K562 (cell line): ENCODE data around the gene ABLIM1. TPM values are rescaled to one million over a fixed set of nuclear protein-coding genes. Genes with fewer than 3 reads are reported as not detected.

ENCODE experiments used
- ATAC-seq: fragments of 200-7000 bp; cut with Tn5 transposase; 3 replicates; pipeline ENCODE4 v1.9.1; 2020; ENCODE audit warnings: moderate library complexity
- BruUV-seq: library from RNA; stranded (reverse); fragments of 400-500 nt; replicated peaks from 2 replicates; lab custom pipeline; 2021; lab: Mats Ljungman, UMichigan
- CTCF ChIA-PET: fragments of 300-600 bp; formaldehyde crosslinking; extraction: SDS; loops from one replicate; lab custom pipeline; 2021; ENCODE audit warnings: low intra/inter-chr PET ratio; lab: Yijun Ruan, JAX
- POLR2A ChIA-PET: fragments of 300-600, 350-650 bp; sonication (Branson Sonifier 250); formaldehyde crosslinking; extraction: SDS; loops from one replicate; lab custom pipeline; 2021; ENCODE audit warnings: antibody characterized with exemption, inconsistent platforms; lab: Yijun Ruan, JAX
- DNase-seq, 4 experiments: peaks; one replicate each; pipeline versions ENCODE4 v3.0.0 to v3.0.0-alpha.2; 2011 to 2018; ENCODE audit warnings: low spot score in 3 of 4, mixed read lengths in 3 of 4; ENCODE audit errors: extremely low read depth in 1 of 4
- FAIRE-seq: peaks from 2 replicates; lab custom pipeline; 2011; peaks lifted over from hg19 to GRCh38; lab: Jason Lieb, UNC
- H2AFZ ChIP-seq: 2 replicates; pipeline ENCODE4 v1.6.0; 2011; ENCODE audit warnings: low read depth, low read length, control low read depth, inconsistent platforms
- H3K27ac ChIP-seq: fragments of 200-600 bp; 3 replicates; pipeline ENCODE4 v1.8.0; 2011; ENCODE audit warnings: low read depth, mild to moderate bottlenecking, control low read depth, inconsistent platforms, low read length, moderate library complexity, mixed read lengths; ENCODE audit errors: extremely low read depth
- H3K27me3 ChIP-seq, 2 experiments: fragments of 300-600 bp in 1 of 2; 2 replicates in 1 of 2; 3 replicates in 1 of 2; pipeline versions ENCODE4 v1.6.0 to v1.8.0; 2011; ENCODE audit warnings: inconsistent platforms in 2 of 2, low read length in 2 of 2, mild to moderate bottlenecking in 1 of 2, mixed read lengths in 1 of 2, moderate library complexity in 1 of 2; ENCODE audit not compliant: control insufficient read depth in 2 of 2, insufficient read depth in 2 of 2
- H3K36me3 ChIP-seq: fragments of 300-600 bp; 3 replicates; pipeline ENCODE4 v1.8.0; 2011; ENCODE audit warnings: mild to moderate bottlenecking, low read length, inconsistent platforms; ENCODE audit not compliant: control insufficient read depth, insufficient read depth
- H3K4me1 ChIP-seq, 2 experiments: fragments of 200-600 bp in 1 of 2; replicated peaks in 1 of 2; 2 replicates in 1 of 2; 3 replicates in 1 of 2; pipeline versions ENCODE4 v1.5.1 to v1.8.0; 2011; ENCODE audit warnings: inconsistent platforms in 2 of 2, low read length in 2 of 2, mild to moderate bottlenecking in 1 of 2, mixed read lengths in 1 of 2, moderate library complexity in 1 of 2; ENCODE audit not compliant: control insufficient read depth in 2 of 2, insufficient read depth in 2 of 2
- H3K4me2 ChIP-seq: 2 replicates; pipeline ENCODE4 v1.6.1; 2011; ENCODE audit warnings: low read length, control low read depth, inconsistent platforms, mixed read lengths; ENCODE audit not compliant: insufficient read depth
- H3K4me3 ChIP-seq: fragments of 200-600 bp; sonication (generic), shearing (Covaris generic); 2 replicates; pipeline ENCODE4 v1.5.1; 2016; ENCODE audit warnings: control low read depth, inconsistent platforms
- H3K79me2 ChIP-seq: fragments of 200-600 bp; 3 replicates; pipeline ENCODE4 v1.8.0; 2011; ENCODE audit warnings: low read length, inconsistent platforms; ENCODE audit not compliant: control insufficient read depth, insufficient read depth
- H3K9ac ChIP-seq, 2 experiments: 2 replicates each; pipeline versions ENCODE4 v1.6.0 to v1.6.1; 2011; ENCODE audit warnings: low read depth in 2 of 2, low read length in 2 of 2, control low read depth in 1 of 2, inconsistent platforms in 1 of 2, mild to moderate bottlenecking in 1 of 2, mixed read lengths in 1 of 2; ENCODE audit not compliant: insufficient read depth in 1 of 2
- H3K9me1 ChIP-seq: one replicate; pipeline ENCODE4 v1.6.0; 2011; ENCODE audit warnings: inconsistent platforms, mild to moderate bottlenecking, low read length, moderate library complexity; ENCODE audit not compliant: control insufficient read depth, insufficient read depth
- H3K9me3 ChIP-seq: replicated peaks from 2 replicates; pipeline ENCODE4 v1.5.1; 2011; ENCODE audit warnings: low read depth, low read length, inconsistent platforms; ENCODE audit not compliant: control insufficient read depth, insufficient read depth
- H4K20me1 ChIP-seq: replicated peaks from 2 replicates; pipeline ENCODE4 v1.6.1; 2011; ENCODE audit warnings: low read length, inconsistent platforms, mixed read lengths; ENCODE audit not compliant: control insufficient read depth, insufficient read depth
- ARID3A ChIP-seq: IDR thresholded peaks from 2 replicates; pipeline ENCODE4 v1.6.1; 2012; ENCODE audit warnings: low read depth, low read length, improper control_type of control experiment, borderline replicate concordance
- BRF2 ChIP-seq: IDR thresholded peaks from 3 replicates; pipeline ENCODE4 v1.6.1; 2011; ENCODE audit warnings: borderline replicate concordance, mild to moderate bottlenecking; ENCODE audit not compliant: insufficient read length, insufficient read depth
- DMBX1 ChIP-seq: fragments of 250-450 bp; sonication (Bioruptor Pico); IDR thresholded peaks from 2 replicates; pipeline ENCODE4 v1.8.0; 2022; ENCODE audit warnings: inconsistent platforms, mild to moderate bottlenecking, moderate library complexity, borderline replicate concordance
- E2F3 ChIP-seq: fragments of 250-450 bp; sonication (Bioruptor Pico); IDR thresholded peaks from 2 replicates; pipeline ENCODE4 v1.4.0; 2020; ENCODE audit warnings: mild to moderate bottlenecking
- FOXK2 ChIP-seq, 2 experiments: fragments of 450-650 bp; IDR thresholded peaks in 1 of 2; conservative IDR thresholded peaks in 1 of 2; 2 replicates each; pipeline ENCODE4 v1.6.1; 2016; ENCODE audit warnings: low read depth in 2 of 2, mild to moderate bottlenecking in 1 of 2
- HMGXB4 ChIP-seq: sonication (generic); formaldehyde crosslinking; IDR thresholded peaks from 2 replicates; pipeline ENCODE4 v1.8.1; 2023; ENCODE audit warnings: mild to moderate bottlenecking, missing genetic modification reagents
- MAX ChIP-seq: sonication (generic); formaldehyde crosslinking; IDR thresholded peaks from 2 replicates; pipeline ENCODE4 v1.9.0; 2022; ENCODE audit warnings: mild to moderate bottlenecking, missing genetic modification reagents
- MCM3 ChIP-seq: fragments of 450-650 bp; IDR thresholded peaks from 2 replicates; pipeline ENCODE4 v1.6.1; 2016
- RAD21 ChIP-seq, 2 experiments: fragments of 250-450 bp in 1 of 2; fragments of 450-650 bp in 1 of 2; sonication (Bioruptor Pico) in 1 of 2; formaldehyde crosslinking in 1 of 2; IDR thresholded peaks in 1 of 2; conservative IDR thresholded peaks in 1 of 2; 2 replicates each; pipeline versions ENCODE4 v1.4.0 to v1.8.0; 2020 to 2022; ENCODE audit warnings: mild to moderate bottlenecking in 2 of 2, moderate library complexity in 1 of 2
- RFX1 ChIP-seq: fragments of 450-650 bp; IDR thresholded peaks from 2 replicates; pipeline ENCODE4 v1.6.1; 2016; ENCODE audit warnings: mild to moderate bottlenecking, moderate library complexity
- TCF3 ChIP-seq: sonication (generic); formaldehyde crosslinking; IDR thresholded peaks from 2 replicates; pipeline ENCODE4 v1.4.0; 2020; ENCODE audit warnings: mild to moderate bottlenecking, missing genetic modification reagents
- XRCC5 ChIP-seq: fragments of 200-400 bp; formaldehyde crosslinking; IDR thresholded peaks from 2 replicates; pipeline ENCODE4 v1.6.1; 2017; ENCODE audit warnings: low read depth, mild to moderate bottlenecking, low read length
- ZNF316 ChIP-seq: fragments of 450-650 bp; IDR thresholded peaks from 2 replicates; pipeline ENCODE4 v1.6.1; 2016
- ZNF511 ChIP-seq: sonication (generic); formaldehyde crosslinking; IDR thresholded peaks from 2 replicates; pipeline ENCODE4 v1.8.0; 2022; ENCODE audit warnings: mild to moderate bottlenecking, missing genetic modification reagents
- WGBS: fragments of 100-300 bp; shearing (Covaris generic); methylation state at CpG from one replicate; pipeline ENCODE4 v1.1.6; 2016; ENCODE audit warnings: low coverage, mixed read lengths; ENCODE audit not compliant: insufficient coverage; ENCODE audit errors: missing lambda C conversion rate; 5-methylcytosine and 5-hydroxymethylcytosine counted together
- in situ Hi-C: fragments of 300-500 bp; cut with MboI; formaldehyde crosslinking; loops from 4 replicates; pipeline ENCODE4 v1.15.0; 2018; ENCODE audit warnings: inconsistent platforms, mixed read lengths
- intact Hi-C: fragments of 100-400 bp; cut with micrococcal nuclease; formaldehyde crosslinking; loops from 2 replicates; pipeline ENCODE4 v1.14.2; 2022
- polyA plus RNA-seq, 8 experiments: library from polyadenylated mRNA; depleted of rRNA in 4 of 8; stranded (reverse) in 5 of 8; unstranded in 3 of 8; fragments of >200 nt; fragmentation: Nextera tagmentation in 2 of 8; fragmentation: Illumina TruSeq in 1 of 8; extraction: Ambion mirVana in 2 of 8; extraction: Trizol in 1 of 8; gene quantifications; 2 replicates each; pipeline versions ENCODE4 v1.2.1 to v1.2.3, GENCODE V29; 2011 to 2014; ENCODE audit warnings: inconsistent platforms in 1 of 8, missing spikeins in 1 of 8
- total RNA-seq, 7 experiments: library from RNA; depleted of rRNA in 6 of 7; stranded (reverse); fragments of >200 nt in 6 of 7; fragmentation: Illumina TruSeq in 2 of 7; extraction: Trizol in 2 of 7; gene quantifications; 2 replicates each; pipeline versions ENCODE4 v1.2.1 to v1.2.3, GENCODE V29; 2011 to 2021; ENCODE audit warnings: low replicate concordance in 1 of 7

ABLIM1 gene
- total and polyA plus RNA-seq, 9 of the 15 experiments (the other 6 are each of a cell fraction or from before 2014, with no cell fraction given), result 0.07 to 0.49 (median 0.14) TPM; not detected in 6

GRCh38 chr10:114550756-114551635 is 107.1 kb downstream of the ABLIM1 start (continued):
- TF ChIP-seq BRF2, result no peak
- no peak for TF ChIP-seq RFX1
- TF ChIP-seq TCF3 (CRISPR knock-in tag), result no peak
- no peak for TF ChIP-seq ZNF316

GRCh38 chr10:114548662-114549061 is 109.4 kb downstream of the ABLIM1 start:
- ATAC-seq, result peak; percentile 56; the same call in 2 of the 3 replicates
- BruUV-seq, result no TSS peak
- CTCF ChIA-PET, result no interaction called here
- Histone ChIP-seq H3K36me3 (no peaks in the 10 kb centered on the region), H3K27ac (no peak overlapping the region), H3K4me1 (no peaks in the 10 kb centered on the region), H3K9me3 (no peaks in the 10 kb centered on the region), H3K9me1 (no peaks in the 10 kb centered on the region), H2AFZ (no peak overlapping the region), H3K27me3 (no peaks in the 10 kb centered on the region; a peak in 1 of 5 replicates), H3K79me2 (no peaks in the 10 kb centered on the region), H3K9ac (no peak overlapping the region), H4K20me1 (no peaks in the 10 kb centered on the region), H3K4me3 (no peak overlapping the region), H3K4me2 (no peak overlapping the region)
- in situ Hi-C loops (loop anchor here (10.0 kb wide), 1 partner anchor 146 kb away; no protein-coding TSS in a partner anchor), intact Hi-C loops (loop anchor here (1.0 to 2.0 kb wide), 3 partner anchors 78 to 244 kb away; no protein-coding TSS in a partner anchor)
- POLR2A ChIA-PET, result no interaction called here
- peak; percentile 7 to 24 (median 12) for DNase-seq
- 0% methylated on average over 2 of the region's 5 CpGs for WGBS
- no peak for FAIRE-seq
- TF ChIP-seq FOXK2 (conservative IDR thresholded peaks at IDR 0.05 in 1 of 2, IDR thresholded peaks at IDR 0.05 in 1 of 2; ENCODE audit: low read depth in 2 of 2), result no peak
- no peak for TF ChIP-seq ARID3A
- peak; percentile 9 to 54; a peak in 2 of 4 replicates for TF ChIP-seq RAD21 (CRISPR knock-in tag; conservative IDR thresholded peaks at IDR 0.05 in 1 of 2, IDR thresholded peaks at IDR 0.05 in 1 of 2)
- no peak for TF ChIP-seq MAX (CRISPR knock-in tag)
- TF ChIP-seq DMBX1 (CRISPR knock-in tag), result no peak
- TF ChIP-seq E2F3 (CRISPR knock-in tag), result no peak
- no peak for TF ChIP-seq MCM3
- no peak for TF ChIP-seq HMGXB4 (CRISPR knock-in tag)
- no peak for TF ChIP-seq XRCC5
- TF ChIP-seq ZNF511 (CRISPR knock-in tag), result no peak
